ENCODE measurements around the gene GNAT1.

GNAT1 gene

GRCh38 chr3:50174947-50175524 is 16.4 kb upstream of the GNAT1 start:
- no peak for DNase-seq (ENCODE audit: low read depth in 3 of 3, low spot score in 1 of 3)

DNA sequence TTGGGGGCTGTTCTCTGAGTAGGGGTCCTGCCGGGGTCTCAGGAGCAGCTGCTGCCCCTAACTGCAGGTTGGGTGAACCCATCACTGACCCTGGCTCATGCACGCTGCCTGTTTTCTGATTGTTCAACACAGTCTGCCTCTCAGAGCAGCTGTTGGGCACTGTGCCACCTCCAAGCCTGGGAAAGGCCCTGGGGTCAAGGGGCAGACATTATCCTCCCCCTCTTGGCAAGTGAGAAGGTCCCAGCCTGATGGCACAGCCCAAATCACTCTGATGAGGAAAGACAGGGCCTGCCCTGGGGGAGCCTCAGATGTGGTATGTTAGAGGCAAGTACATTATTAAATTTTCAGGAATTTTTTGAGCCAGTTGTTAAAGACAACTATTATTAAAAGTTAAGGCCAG is 14.1 kb upstream of the GNAT1 start:
- DNase-seq (ENCODE audit: low read depth in 3 of 3, low spot score in 1 of 3): no peak

DNA sequence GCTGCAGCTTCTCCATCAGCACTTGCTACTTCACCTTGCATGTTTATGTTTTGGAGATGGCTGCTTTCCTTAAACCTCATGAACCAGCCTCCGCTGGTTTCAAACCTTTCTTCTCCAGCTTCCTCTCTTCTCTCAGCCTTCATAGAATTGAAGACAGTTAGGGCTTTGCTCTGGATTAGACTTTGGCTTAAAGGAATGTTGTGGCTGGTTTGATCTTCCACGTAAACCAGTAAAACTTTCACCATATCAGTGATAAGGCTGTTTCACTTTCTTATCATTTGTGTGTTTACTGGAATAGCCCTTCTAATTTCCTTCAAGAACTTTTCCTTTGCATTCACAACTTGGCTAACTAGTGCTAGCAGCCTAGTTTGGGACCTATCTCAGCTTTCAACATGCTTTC is 11.7 kb upstream of the GNAT1 start:
- DNase-seq (ENCODE audit: low read depth in 3 of 3, low spot score in 1 of 3): no peak

- no peak for DNase-seq (ENCODE audit: low read depth in 3 of 3, low spot score in 1 of 3)
Measured at GRCh38 chr3:50181985-50182384, 9.4 kb upstream of the GNAT1 start.

DNA sequence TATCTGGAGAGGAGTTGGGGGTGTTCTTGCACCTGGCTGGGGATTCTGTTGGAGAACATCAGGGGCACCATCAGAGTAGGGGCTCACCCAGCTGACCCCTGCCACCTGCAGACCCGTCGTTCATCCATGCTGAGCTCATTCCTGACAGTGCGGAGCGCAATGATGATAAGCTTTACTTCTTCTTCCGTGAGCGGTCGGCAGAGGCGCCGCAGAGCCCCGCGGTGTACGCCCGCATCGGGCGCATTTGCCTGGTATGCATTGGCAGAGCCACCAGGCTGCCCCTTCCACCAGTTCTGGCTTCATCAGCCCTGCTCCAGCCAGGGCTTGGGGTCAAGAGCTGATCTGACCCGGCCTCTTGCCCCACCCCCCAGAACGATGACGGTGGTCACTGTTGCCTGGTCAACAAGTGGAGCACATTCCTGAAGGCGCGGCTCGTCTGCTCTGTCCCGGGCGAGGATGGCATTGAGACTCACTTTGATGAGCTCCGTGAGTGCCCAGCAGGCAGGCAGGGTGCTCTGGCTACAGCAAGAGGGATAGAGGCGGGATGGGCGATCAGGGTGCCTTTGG is 8.8 kb upstream of the GNAT1 start:
- no peak for DNase-seq (ENCODE audit: low read depth in 3 of 3, low spot score in 1 of 3)

- DNase-seq (ENCODE audit: low read depth in 3 of 3, low spot score in 1 of 3): no peak
Measured at GRCh38 chr3:50183755-50184154, 7.7 kb upstream of the GNAT1 start.

GRCh38 chr3:50184242-50184978 is 7.0 kb upstream of the GNAT1 start:
- DNase-seq (ENCODE audit: low read depth in 3 of 3, low spot score in 1 of 3): no peak

GRCh38 chr3:50185230-50185629 is 6.2 kb upstream of the GNAT1 start:
- no peak for DNase-seq (ENCODE audit: low read depth in 3 of 3, low spot score in 1 of 3)

DNA sequence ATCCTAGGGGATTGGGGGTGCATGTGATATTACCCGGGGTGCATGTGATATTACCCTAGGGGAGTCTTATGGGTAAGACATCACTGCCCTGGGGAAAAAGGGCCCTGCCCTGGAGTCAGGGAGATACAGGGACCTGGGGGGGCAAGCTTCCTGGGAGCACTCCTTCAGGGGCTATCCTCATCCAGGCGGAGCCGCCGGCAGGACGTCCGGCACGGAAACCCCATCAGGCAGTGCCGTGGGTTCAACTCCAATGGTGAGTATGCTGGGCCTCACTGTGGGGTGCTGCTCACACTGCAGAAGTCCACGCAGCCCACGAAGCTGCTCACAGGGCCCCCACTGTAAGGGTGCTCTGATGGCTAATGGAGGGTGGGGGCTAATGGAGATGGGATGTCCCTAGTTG is 5.3 kb upstream of the GNAT1 start:
- no peak for DNase-seq (ENCODE audit: low read depth in 3 of 3, low spot score in 1 of 3)

GRCh38 chr3:50187750-50188149 is 3.7 kb upstream of the GNAT1 start:
- DNase-seq (ENCODE audit: low read depth in 3 of 3, low spot score in 1 of 3): no peak

DNA sequence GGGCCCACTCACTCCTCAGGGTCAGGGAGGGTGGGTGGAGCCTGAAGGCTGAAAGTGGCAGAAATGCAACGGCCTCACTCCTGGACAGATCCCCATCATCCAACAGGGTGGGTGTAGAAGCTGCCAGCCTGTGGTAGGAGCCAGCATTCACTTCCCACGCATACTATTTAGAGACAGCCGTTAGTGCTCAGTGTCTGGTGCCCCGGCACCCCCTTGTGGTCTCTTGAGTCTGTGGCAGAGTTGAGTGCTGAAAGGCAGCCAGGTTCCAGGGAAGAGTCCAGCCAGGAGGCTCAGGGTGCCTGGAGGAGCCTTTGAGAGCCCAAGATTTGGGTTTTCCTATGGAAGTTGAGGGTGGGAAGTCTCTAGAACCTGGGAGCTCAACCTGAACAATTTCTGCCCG is 2.1 kb upstream of the GNAT1 start:
- no peak for DNase-seq (ENCODE audit: low read depth in 3 of 3, low spot score in 1 of 3)

GRCh38 chr3:50189989-50190388 is 1.4 kb upstream of the GNAT1 start:
- no peak for DNase-seq (ENCODE audit: low read depth in 3 of 3, low spot score in 1 of 3)

GRCh38 chr3:50192124-50192523 is 714 bp downstream of the GNAT1 start:
- no peak for DNase-seq (ENCODE audit: low read depth in 3 of 3, low spot score in 1 of 3)

GRCh38 chr3:50192689-50193141 is 1.3 kb downstream of the GNAT1 start:
- peak; percentile 44 to 88 (median 69) for DNase-seq (ENCODE audit: low read depth in 3 of 3, low spot score in 1 of 3)

DNA sequence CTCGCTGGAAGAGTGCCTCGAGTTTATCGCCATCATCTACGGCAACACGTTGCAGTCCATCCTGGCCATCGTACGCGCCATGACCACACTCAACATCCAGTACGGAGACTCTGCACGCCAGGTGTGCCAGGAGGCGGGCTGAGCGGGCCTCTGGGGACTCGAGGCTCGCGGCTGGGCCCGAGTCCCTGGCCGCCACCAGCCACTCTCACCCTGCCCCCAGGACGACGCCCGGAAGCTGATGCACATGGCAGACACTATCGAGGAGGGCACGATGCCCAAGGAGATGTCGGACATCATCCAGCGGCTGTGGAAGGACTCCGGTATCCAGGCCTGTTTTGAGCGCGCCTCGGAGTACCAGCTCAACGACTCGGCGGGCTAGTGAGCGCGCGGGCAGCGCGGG is 1.9 kb downstream of the GNAT1 start:
- DNase-seq (ENCODE audit: low read depth in 3 of 3, low spot score in 1 of 3): no peak

GRCh38 chr3:50193746-50194127 is 2.3 kb downstream of the GNAT1 start:
- DNase-seq (ENCODE audit: low read depth in 3 of 3, low spot score in 1 of 3): no peak

DNA sequence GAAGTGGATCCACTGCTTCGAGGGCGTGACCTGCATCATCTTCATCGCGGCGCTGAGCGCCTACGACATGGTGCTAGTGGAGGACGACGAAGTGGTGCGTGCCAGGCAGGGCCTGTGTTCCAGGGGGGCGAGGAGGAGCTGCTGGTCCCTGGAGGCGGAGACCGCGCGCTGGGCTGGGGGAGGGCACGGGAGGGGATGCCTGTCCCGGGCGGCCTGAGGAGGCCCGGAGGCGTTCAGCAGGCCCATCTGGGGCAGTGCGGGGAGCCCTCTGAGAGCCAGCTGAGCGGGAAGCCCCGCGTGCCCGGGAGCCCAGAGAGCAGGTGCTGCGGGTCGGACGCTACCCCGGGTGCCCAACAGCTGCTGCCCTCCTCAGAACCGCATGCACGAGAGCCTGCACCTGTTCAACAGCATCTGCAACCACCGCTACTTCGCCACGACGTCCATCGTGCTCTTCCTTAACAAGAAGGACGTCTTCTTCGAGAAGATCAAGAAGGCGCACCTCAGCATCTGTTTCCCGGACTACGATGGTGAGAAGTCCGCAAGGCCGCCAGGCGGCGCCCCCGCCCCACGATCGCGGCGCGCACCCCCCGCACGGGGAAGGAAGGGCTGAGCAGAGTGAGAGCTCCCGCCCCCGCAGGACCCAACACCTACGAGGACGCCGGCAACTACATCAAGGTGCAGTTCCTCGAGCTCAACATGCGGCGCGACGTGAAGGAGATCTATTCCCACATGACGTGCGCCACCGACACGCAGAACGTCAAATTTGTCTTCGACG is 2.9 kb downstream of the GNAT1 start:
- DNase-seq (ENCODE audit: low read depth in 3 of 3, low spot score in 1 of 3): peak; percentile 57 to 80 (median 79)

DNA sequence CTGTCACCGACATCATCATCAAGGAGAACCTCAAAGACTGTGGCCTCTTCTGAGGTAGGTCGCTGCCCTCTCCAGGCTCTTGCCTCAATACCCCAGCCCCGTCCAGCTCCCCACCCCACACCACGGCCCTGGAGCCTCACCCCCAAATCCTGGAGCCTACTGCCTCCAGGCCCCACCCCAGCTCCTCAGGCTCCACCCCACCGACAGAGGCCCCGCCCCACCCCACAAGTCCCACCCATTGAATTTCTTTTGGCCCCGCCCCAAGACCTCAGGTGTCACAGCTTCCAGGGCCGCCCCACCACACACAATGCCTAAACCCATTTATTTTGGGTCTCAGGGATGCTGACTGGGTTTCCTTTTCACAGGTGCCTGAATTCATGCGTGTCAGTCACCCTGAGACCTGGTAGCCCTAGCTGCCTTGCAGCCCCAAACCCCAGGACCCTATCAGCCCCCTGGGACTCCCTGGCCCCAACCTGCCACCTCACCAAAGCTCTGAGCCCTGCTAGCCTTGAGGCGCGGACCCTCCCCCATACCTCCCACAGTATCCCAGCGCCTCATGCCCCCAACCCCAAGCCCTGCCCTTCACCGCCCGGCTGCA is 3.6 kb downstream of the GNAT1 start:
- DNase-seq (ENCODE audit: low read depth in 3 of 3, low spot score in 1 of 3): no peak

DNA sequence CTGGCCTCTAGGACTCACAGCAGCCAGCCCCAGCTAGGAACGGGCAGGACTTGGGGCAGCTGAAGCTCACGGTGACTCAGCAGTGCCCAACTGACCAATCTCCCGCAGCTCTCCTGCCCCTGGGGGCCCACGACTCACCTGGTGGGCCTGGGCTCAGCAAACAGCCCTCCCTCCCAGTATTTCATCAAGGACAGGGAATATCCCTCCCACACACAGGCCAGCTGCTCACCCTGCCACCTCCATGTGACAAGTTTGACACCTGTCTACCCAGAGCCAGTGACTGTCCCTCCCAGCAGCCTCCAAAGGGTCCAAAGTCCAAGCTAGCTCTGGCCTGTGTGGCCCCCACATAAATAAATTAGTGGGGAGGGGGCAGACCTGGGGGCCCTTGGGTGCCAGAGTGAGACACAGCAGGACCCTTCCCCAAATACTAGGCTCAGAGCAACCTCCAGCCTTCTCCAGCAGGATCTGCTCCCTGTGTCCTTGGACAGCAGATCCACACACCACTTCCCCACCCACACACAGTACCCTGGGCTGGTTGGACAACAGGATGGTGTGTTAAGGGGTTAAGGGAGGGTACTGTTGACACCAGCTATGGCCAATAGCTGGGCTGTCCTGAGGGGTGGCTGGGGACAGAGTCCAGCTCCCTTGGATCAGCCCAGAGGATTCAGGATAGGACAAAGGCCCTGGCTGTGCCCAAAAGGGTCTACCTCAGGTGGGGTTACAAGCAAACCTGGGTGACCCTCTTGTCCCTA is 4.3 kb downstream of the GNAT1 start:
- no peak for DNase-seq (ENCODE audit: low read depth in 3 of 3, low spot score in 1 of 3)

DNA sequence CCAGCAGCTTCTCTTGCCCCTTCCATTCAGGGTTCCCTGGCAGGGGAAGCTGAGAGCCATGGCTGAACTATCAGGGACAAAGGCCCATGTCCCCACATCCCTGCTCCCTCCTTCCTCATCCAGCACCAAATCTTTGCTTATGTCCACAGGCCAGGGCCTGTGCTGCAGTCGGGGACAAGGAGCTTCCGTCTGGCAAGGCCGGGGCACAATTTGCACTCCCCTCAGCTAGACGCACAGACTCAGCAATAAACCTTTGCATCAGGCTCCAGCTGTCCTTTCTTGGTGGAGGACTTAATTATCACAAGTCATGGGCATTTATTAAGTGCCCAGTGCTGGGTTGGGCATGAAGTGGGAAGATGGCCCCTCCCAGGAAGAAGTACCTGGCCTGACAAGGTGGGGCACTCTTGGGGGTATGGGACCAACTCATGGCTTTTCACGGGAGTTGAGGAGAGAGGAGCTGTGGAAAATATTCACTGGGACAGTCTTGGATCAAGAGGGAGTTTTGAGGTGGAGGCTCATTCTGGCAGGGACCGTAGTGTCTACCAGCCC is 4.9 kb downstream of the GNAT1 start:
- DNase-seq (ENCODE audit: low read depth in 3 of 3, low spot score in 1 of 3): no peak
